ENCODE results near the gene CARMIL1. TPM values are rescaled to one million over a fixed set of nuclear protein-coding genes. Genes with fewer than 3 reads are reported as not detected.

CARMIL1 gene
- total RNA-seq, 2 donors from 2014 or later, result 28.7 to 31.6 TPM

DNA sequence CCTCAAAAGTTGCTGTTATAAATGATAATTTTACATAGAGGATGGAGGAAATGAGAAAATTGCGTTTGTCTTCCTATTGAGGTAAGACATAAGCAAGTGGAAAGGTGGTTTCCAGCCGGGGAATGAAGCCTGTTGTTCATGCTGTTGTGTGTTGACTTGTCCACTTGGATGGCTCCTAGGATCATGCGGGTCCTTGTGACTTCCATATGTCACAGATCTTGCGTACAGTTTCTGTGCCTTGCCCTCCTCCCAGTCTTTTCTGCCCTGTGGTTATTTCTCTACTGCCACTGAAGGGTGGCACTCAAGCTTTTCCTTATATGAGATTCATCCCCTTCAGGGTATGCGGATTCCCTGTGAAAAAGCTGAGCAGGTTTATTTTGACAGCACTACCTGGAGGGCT is 116.6 kb downstream of the CARMIL1 start:
- Histone ChIP-seq H3K4me3 (ENCODE audit: low read length) (no peak overlapping the region), H3K4me1 (ENCODE audit: control insufficient read depth, insufficient read depth, low read length) (peaks cover 9% of the 10 kb centered on the region), H3K9me3 (ENCODE audit: control insufficient read depth, low read length) (no peaks in the 10 kb centered on the region), H3K27me3 (ENCODE audit: control insufficient read depth, insufficient read depth, low read length, poor library complexity, severe bottlenecking) (no peaks in the 10 kb centered on the region), H3K36me3 (ENCODE audit: control insufficient read depth, insufficient read depth, low read length) (no peaks in the 10 kb centered on the region), H3K9ac (ENCODE audit: extremely low read depth, low read length, poor library complexity, severe bottlenecking) (no peak overlapping the region), H3K27ac (ENCODE audit: low read depth, low read length) (no peak overlapping the region)
- Mint-ChIP-seq H3K36me3 (ENCODE audit: low read depth) (no peaks in the 10 kb centered on the region), H3K4me3 (no peak overlapping the region), H3K4me1 (peaks cover 38% of the 10 kb centered on the region), H3K9me3 (no peaks in the 10 kb centered on the region), H3K27me3 (ENCODE audit: insufficient read depth) (no peaks in the 10 kb centered on the region), H3K27ac (no peak overlapping the region)
- WGBS, 2 experiments (ENCODE audit: insufficient coverage in 1 of 2, insufficient read length in 1 of 2), result 77 to 83% methylated on average over 3 to 5 of the region's 5 CpGs
- DNase-seq, result no peak
- TF ChIP-seq, protein P1, sequence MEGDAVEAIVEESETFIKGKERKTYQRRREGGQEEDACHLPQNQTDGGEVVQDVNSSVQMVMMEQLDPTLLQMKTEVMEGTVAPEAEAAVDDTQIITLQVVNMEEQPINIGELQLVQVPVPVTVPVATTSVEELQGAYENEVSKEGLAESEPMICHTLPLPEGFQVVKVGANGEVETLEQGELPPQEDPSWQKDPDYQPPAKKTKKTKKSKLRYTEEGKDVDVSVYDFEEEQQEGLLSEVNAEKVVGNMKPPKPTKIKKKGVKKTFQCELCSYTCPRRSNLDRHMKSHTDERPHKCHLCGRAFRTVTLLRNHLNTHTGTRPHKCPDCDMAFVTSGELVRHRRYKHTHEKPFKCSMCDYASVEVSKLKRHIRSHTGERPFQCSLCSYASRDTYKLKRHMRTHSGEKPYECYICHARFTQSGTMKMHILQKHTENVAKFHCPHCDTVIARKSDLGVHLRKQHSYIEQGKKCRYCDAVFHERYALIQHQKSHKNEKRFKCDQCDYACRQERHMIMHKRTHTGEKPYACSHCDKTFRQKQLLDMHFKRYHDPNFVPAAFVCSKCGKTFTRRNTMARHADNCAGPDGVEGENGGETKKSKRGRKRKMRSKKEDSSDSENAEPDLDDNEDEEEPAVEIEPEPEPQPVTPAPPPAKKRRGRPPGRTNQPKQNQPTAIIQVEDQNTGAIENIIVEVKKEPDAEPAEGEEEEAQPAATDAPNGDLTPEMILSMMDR (conservative IDR thresholded peaks at IDR 0.05), result no peak

DNA sequence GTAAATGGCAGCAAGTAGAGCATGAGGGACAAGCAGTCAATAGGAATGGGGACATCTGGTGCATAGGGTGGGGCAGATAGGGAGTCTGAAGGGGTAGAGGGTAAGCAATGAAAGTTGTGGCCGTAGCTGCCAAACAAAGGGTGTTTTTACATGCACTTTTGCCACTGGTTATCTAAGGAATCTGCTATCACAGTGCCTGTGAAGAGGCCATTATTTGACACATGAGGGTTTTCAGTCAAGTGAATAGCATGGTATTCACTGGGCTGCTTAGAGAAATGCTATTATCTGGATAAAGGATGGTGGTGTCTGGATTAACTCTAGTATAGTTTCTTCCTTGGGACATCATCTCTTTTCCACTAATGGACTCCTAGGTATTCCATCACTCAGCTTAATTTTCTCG is 118.2 kb downstream of the CARMIL1 start:
- Histone ChIP-seq H3K36me3 (ENCODE audit: control insufficient read depth, insufficient read depth, low read length) (no peaks in the 10 kb centered on the region), H3K27ac (ENCODE audit: low read depth, low read length) (no peak overlapping the region), H3K27me3 (ENCODE audit: control insufficient read depth, insufficient read depth, low read length, poor library complexity, severe bottlenecking) (no peaks in the 10 kb centered on the region), H3K9ac (ENCODE audit: extremely low read depth, low read length, poor library complexity, severe bottlenecking) (no peak overlapping the region), H3K9me3 (ENCODE audit: control insufficient read depth, low read length) (no peaks in the 10 kb centered on the region), H3K4me1 (ENCODE audit: control insufficient read depth, insufficient read depth, low read length) (peaks cover 9% of the 10 kb centered on the region), H3K4me3 (ENCODE audit: low read length) (no peak overlapping the region)
- WGBS, 2 experiments (ENCODE audit: insufficient coverage in 1 of 2, insufficient read length in 1 of 2), result 61 to 63% methylated on average over 2 of the region's 2 CpGs
- Mint-ChIP-seq H3K4me1 (peaks cover 32% of the 10 kb centered on the region), H3K36me3 (ENCODE audit: low read depth) (no peaks in the 10 kb centered on the region), H3K9me3 (no peaks in the 10 kb centered on the region), H3K27ac (no peak overlapping the region), H3K27me3 (ENCODE audit: insufficient read depth) (no peaks in the 10 kb centered on the region), H3K4me3 (no peak overlapping the region)
- peak; percentile 56 for DNase-seq
- TF ChIP-seq, protein P1 (conservative IDR thresholded peaks at IDR 0.05), result no peak

DNA sequence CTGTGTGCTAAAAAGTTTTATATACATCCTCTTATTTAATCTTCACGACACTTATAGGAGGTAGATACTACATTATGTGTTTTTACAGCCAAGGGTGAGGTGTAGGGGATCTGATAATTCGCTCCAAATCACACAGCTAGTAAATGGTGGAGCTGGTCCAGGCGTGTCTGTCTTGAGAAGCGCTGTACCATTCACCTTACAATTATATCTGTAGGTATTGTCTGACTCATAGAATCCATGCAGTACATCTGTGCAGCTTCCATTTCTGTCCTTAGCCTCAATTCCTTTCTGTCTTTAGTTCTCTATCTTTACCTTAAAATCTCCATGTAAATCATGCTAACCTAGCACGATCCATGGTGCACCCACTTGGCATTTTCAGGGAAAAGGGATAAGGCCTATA is 120.7 kb downstream of the CARMIL1 start:
- H3K4me3 ChIP-seq (ENCODE audit: low read length), result no peak overlapping the region
- no peak for DNase-seq
- H3K9ac ChIP-seq (ENCODE audit: extremely low read depth, low read length, poor library complexity, severe bottlenecking), result no peak overlapping the region
- TF ChIP-seq, protein P1 (conservative IDR thresholded peaks at IDR 0.05), result no peak
- no peak overlapping the region for H3K27ac Mint-ChIP-seq
- H3K27me3 Mint-ChIP-seq (ENCODE audit: insufficient read depth), result no peaks in the 10 kb centered on the region
- no peaks in the 10 kb centered on the region for H3K9me3 ChIP-seq (ENCODE audit: control insufficient read depth, low read length)
- H3K27ac ChIP-seq (ENCODE audit: low read depth, low read length), result no peak overlapping the region
- no peaks in the 10 kb centered on the region for H3K36me3 ChIP-seq (ENCODE audit: control insufficient read depth, insufficient read depth, low read length)
- H3K27me3 ChIP-seq (ENCODE audit: control insufficient read depth, insufficient read depth, low read length, poor library complexity, severe bottlenecking), result no peaks in the 10 kb centered on the region
- H3K36me3 Mint-ChIP-seq (ENCODE audit: low read depth), result no peaks in the 10 kb centered on the region
- peaks cover 34% of the 10 kb centered on the region for H3K4me1 Mint-ChIP-seq
- no peak overlapping the region for H3K4me3 Mint-ChIP-seq
- 92 to 94% methylated on average over 4 of the region's 5 CpGs for WGBS, 2 experiments (ENCODE audit: insufficient coverage in 1 of 2, insufficient read length in 1 of 2)
- H3K4me1 ChIP-seq (ENCODE audit: control insufficient read depth, insufficient read depth, low read length), result peaks cover 9% of the 10 kb centered on the region
- H3K9me3 Mint-ChIP-seq, result no peaks in the 10 kb centered on the region

All from endodermal cell (in vitro differentiated cells).